ENCODE data around the gene BMI1.

- TF ChIP-seq CTCF (IDR thresholded peaks at IDR 0.05) (no peak), POLR2AphosphoS5 (IDR thresholded peaks at IDR 0.05) (no peak), POLR2A (IDR thresholded peaks at IDR 0.05) (no peak), EP300 (IDR thresholded peaks at IDR 0.05) (no peak)
Observed at GRCh38 chr10:22293747-22294404, 27.0 kb upstream of the BMI1 start.

Data from suprapubic skin (tissue), 4 donors.